HL-60 (cell line): Measurements from ENCODE around the gene RAB5B.

ENCODE experiments used
- CTCF ChIP-seq: IDR thresholded peaks from one replicate; pipeline ENCODE4 v1.5.1; 2011; ENCODE audit warnings: low read length, control low read depth, inconsistent platforms; ENCODE audit not compliant: insufficient read depth
- GABPA ChIP-seq: IDR thresholded peaks from 2 replicates; pipeline ENCODE4 v1.6.1; 2012; ENCODE audit warnings: low read depth
- POLR2AphosphoS5 ChIP-seq: IDR thresholded peaks from 2 replicates; pipeline ENCODE4 v1.6.1; 2012; ENCODE audit warnings: low read depth

DNA sequence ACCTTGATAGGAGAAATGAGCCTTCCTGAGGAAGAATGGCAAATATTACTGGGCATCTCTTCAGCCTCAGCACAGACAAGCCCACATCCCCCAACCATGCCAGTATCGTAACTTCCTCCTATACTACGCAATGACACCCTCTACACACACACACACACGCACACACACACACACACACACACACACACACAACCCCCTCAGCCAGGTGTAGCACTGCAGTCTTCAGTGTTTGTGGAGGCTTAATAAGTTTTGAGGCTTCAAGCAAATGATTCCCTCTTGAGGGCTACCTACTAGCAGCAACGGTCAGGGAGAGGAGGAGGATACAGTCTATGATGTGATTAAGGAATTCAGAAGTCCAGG lies 41.3 kb upstream of the RAB5B start:
- TF ChIP-seq GABPA (peak; percentile 54; the same call in 1 of the 2 replicates), CTCF (no peak), POLR2AphosphoS5 (0 out of 2 replicates have a peak, but pooled peaks have one; percentile 25)
